Measurements from ENCODE around the gene RAPGEF4.

DNA sequence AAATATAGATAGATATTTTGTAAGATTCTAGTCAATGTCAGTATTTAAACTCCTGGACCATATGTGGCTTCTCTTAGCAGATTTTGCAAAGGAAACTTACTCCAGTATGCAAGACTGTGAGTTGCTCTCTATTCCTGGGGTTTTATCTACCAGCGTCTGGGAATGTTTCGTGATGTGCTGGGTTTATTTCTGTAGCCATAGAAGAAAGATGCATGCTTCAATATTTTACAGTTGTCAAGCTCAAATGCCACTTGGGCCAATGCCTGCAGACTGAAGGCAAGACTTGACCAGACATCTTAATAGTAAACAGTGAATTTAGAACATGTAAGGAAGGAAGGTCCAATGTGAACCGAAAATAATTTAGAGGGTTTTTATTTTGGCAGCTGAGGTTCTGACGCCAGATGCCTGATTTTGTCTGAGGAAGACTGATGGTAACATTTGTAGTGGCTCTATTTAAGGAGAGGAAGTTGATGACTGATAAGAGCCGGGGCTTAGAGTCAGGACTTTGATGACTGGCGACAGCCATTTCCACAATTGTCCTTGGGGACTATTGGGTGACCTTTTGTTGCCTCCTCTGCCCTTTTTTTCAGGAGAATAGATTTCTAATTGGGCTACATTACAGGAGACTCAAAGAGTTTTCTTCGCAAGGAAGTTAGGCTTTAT, 154.3 kb downstream of the RAPGEF4 start:
- TF ChIP-seq, protein P1, sequence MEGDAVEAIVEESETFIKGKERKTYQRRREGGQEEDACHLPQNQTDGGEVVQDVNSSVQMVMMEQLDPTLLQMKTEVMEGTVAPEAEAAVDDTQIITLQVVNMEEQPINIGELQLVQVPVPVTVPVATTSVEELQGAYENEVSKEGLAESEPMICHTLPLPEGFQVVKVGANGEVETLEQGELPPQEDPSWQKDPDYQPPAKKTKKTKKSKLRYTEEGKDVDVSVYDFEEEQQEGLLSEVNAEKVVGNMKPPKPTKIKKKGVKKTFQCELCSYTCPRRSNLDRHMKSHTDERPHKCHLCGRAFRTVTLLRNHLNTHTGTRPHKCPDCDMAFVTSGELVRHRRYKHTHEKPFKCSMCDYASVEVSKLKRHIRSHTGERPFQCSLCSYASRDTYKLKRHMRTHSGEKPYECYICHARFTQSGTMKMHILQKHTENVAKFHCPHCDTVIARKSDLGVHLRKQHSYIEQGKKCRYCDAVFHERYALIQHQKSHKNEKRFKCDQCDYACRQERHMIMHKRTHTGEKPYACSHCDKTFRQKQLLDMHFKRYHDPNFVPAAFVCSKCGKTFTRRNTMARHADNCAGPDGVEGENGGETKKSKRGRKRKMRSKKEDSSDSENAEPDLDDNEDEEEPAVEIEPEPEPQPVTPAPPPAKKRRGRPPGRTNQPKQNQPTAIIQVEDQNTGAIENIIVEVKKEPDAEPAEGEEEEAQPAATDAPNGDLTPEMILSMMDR (conservative IDR thresholded peaks at IDR 0.05), result no peak
- no peak for TF ChIP-seq EZH2 (IDR thresholded peaks at IDR 0.05; ENCODE audit: low read depth)
